Liver (tissue), 9 donors: ENCODE data around the gene MEST. TPM values are rescaled to one million over a fixed set of nuclear protein-coding genes. Genes with fewer than 3 reads are reported as not detected.

Source experiments
- DNase-seq: peaks from one replicate; pipeline ENCODE4 v3.0.0-alpha.2; 2017; ENCODE audit warnings: low spot score
- H3K27ac ChIP-seq, 2 donors: one replicate each; pipeline ENCODE4 v1.7.0; 2013; ENCODE audit warnings: inconsistent platforms in 2 of 2, low read length in 2 of 2, control low read depth in 1 of 2, low read depth in 1 of 2, mild to moderate bottlenecking in 1 of 2
- H3K27me3 ChIP-seq, 4 donors: one replicate each; pipeline versions ENCODE4 v1.6.1 to v1.7.0; 2013; ENCODE audit warnings: low read length in 3 of 4, inconsistent platforms in 1 of 4, mild to moderate bottlenecking in 1 of 4, moderate library complexity in 1 of 4; ENCODE audit not compliant: control insufficient read depth in 4 of 4, insufficient read depth in 4 of 4
- H3K36me3 ChIP-seq, 4 donors: one replicate each; pipeline versions ENCODE4 v1.6.1 to v1.7.0; 2013; ENCODE audit warnings: low read length in 3 of 4, mild to moderate bottlenecking in 3 of 4, low read depth in 1 of 4, moderate library complexity in 1 of 4; ENCODE audit not compliant: control insufficient read depth in 4 of 4, insufficient read depth in 3 of 4
- H3K4me1 ChIP-seq, 4 donors: one replicate each; pipeline versions ENCODE4 v1.6.1 to v1.7.0; 2013; ENCODE audit warnings: low read length in 3 of 4, mild to moderate bottlenecking in 3 of 4, moderate library complexity in 1 of 4; ENCODE audit not compliant: control insufficient read depth in 4 of 4, insufficient read depth in 4 of 4
- H3K4me3 ChIP-seq, 3 donors: one replicate each; pipeline versions ENCODE4 v1.6.1 to v1.7.0; 2013; ENCODE audit warnings: low read length in 3 of 3, control low read depth in 1 of 3, low read depth in 1 of 3, mild to moderate bottlenecking in 1 of 3
- H3K9ac ChIP-seq, 2 donors: one replicate each; pipeline ENCODE4 v1.7.0; 2013; ENCODE audit warnings: low read length in 2 of 2, mild to moderate bottlenecking in 2 of 2, moderate library complexity in 2 of 2, control low read depth in 1 of 2, low read depth in 1 of 2
- H3K9me3 ChIP-seq, 4 donors: one replicate each; pipeline versions ENCODE4 v1.6.1 to v1.7.0; 2013; ENCODE audit warnings: low read length in 3 of 4; ENCODE audit not compliant: control insufficient read depth in 4 of 4
- FOXA1 ChIP-seq: IDR thresholded peaks from 2 replicates; pipeline ENCODE4 v1.6.1; 2016; ENCODE audit warnings: antibody characterized with exemption
- FOXA2 ChIP-seq: IDR thresholded peaks from 2 replicates; pipeline ENCODE4 v1.6.1; 2016; ENCODE audit warnings: antibody characterized with exemption
- GABPA ChIP-seq, 2 donors: IDR thresholded peaks in 1 of 2; conservative IDR thresholded peaks in 1 of 2; 2 replicates each; pipeline ENCODE4 v1.6.1; 2016; ENCODE audit warnings: antibody characterized with exemption in 2 of 2, mild to moderate bottlenecking in 1 of 2, moderate library complexity in 1 of 2
- HNF4A ChIP-seq, 2 donors: conservative IDR thresholded peaks; 2 replicates each; pipeline ENCODE4 v1.6.1; 2016; ENCODE audit warnings: antibody characterized with exemption in 2 of 2, mild to moderate bottlenecking in 2 of 2
- HNF4G ChIP-seq: IDR thresholded peaks from 2 replicates; pipeline ENCODE4 v1.6.1; 2016; ENCODE audit warnings: antibody characterized with exemption
- JUND ChIP-seq, 2 donors: IDR thresholded peaks; 2 replicates each; pipeline ENCODE4 v1.6.1; 2016; ENCODE audit warnings: antibody characterized with exemption in 2 of 2
- NR2F2 ChIP-seq: IDR thresholded peaks from 2 replicates; pipeline ENCODE4 v1.6.1; 2016; ENCODE audit warnings: antibody characterized with exemption
- SP1 ChIP-seq: IDR thresholded peaks from 2 replicates; pipeline ENCODE4 v1.6.1; 2018; ENCODE audit warnings: antibody characterized with exemption, mild to moderate bottlenecking
- TAF1 ChIP-seq: conservative IDR thresholded peaks from 2 replicates; pipeline ENCODE4 v1.6.1; 2016; ENCODE audit warnings: antibody characterized with exemption, mild to moderate bottlenecking
- WGBS: extraction: QIAGEN DNeasy Blood & Tissue Kit; methylation state at CpG from one replicate; pipeline ENCODE4 v1.1.7; 2013; 5-methylcytosine and 5-hydroxymethylcytosine counted together
- polyA plus RNA-seq, 2 donors: library from polyadenylated mRNA; stranded (reverse) in 1 of 2; unstranded in 1 of 2; fragments of 200-250 nt in 1 of 2; fragments of >200 nt in 1 of 2; fragmentation: Nextera tagmentation in 1 of 2; extraction: Ambion mirVana in 1 of 2; gene quantifications; one replicate each; pipeline versions ENCODE4 v1.2.1 to v1.2.3, GENCODE V29; 2013 to 2015
- total RNA-seq, 2 donors: library from RNA; depleted of rRNA; stranded (reverse); fragments of >200 nt; gene quantifications; one replicate each; pipeline ENCODE4 v1.2.3, GENCODE V29; 2014
- TF ChIP-seq, protein P1 (sequence below): IDR thresholded peaks from 2 replicates; pipeline ENCODE4 v1.6.1; 2016; ENCODE audit warnings: antibody characterized with exemption, mild to moderate bottlenecking
- TF ChIP-seq, protein P2 (sequence below): fragments of 150-350 bp; IDR thresholded peaks from 2 replicates; pipeline ENCODE4 v1.5.1; 2017; ENCODE audit warnings: improper control_type of control experiment, low read depth, low read length; ENCODE audit not compliant: missing input control
- TF ChIP-seq, protein P3 (sequence below): IDR thresholded peaks from 2 replicates; pipeline ENCODE4 v1.6.1; 2016; ENCODE audit warnings: antibody characterized with exemption
- TF ChIP-seq, protein P4 (sequence below): IDR thresholded peaks from 2 replicates; pipeline ENCODE4 v1.6.1; 2016; ENCODE audit warnings: antibody characterized with exemption
- donor health status: healthy.
- donor health status: healthy.
- donor health status: healthy.
- donor health status: healthy.
- donor health status: healthy.

Gene MEST
- total and polyA plus RNA-seq, 4 donors: 12.6 to 42.4 (median 23.0) TPM

DNA sequence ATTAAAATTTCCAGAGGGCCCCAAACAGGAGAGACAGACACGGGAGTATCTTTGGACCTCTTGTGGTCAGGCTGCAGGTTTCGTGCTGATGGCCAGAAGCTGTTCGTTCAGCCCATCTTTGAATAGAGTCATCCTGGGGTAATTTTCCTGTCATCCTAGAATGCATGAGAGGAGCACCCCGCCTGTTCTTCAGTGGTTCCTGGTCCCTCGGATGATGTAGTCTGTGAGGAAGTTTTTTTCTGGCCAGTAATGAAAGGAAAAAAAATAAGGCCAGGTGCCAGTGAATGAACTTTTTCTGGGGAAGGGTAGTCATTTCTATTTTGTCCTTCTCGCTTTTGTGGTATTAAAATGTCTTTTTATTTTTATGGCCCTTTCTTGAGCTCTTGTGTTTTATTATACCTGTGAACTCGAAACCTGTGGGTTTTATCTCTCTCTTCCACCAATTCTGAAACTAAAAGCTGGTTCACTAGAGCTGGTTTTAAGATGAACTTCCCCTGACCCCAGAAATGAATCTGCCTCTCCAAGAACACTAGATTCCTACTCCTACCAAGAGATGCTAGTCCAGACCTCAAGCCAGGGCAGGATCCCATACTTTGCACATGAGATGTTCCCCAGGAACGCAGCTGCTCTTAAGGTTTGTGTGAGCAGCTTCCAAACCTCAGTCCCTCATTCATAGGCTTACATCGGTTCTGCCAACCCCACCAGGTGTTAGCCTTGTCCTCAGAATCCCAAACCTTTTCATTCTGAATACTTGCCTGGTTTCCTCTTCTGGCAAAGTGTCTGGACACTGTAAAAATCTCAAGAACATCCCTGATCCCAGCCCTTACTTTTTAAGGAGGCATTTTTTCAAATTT, 15.4 kb upstream of the MEST start:
- H3K9me3 ChIP-seq: peaks cover 0 to 7% (median 1%) of the 10 kb centered on the region in 4 donors
- no peaks in the 10 kb centered on the region for H3K27me3 ChIP-seq
- TF ChIP-seq HNF4A (conservative IDR thresholded peaks at IDR 0.05) (no peak), HNF4G (no peak), FOXA1 (no peak), FOXA2 (no peak), TAF1 (no peak), GABPA (IDR thresholded peaks at IDR 0.05 in 1 of 2, conservative IDR thresholded peaks at IDR 0.05 in 1 of 2) (no peak), NR2F2 (no peak), JUND (IDR thresholded peaks at IDR 0.05) (no peak)
- TF ChIP-seq, protein P1, sequence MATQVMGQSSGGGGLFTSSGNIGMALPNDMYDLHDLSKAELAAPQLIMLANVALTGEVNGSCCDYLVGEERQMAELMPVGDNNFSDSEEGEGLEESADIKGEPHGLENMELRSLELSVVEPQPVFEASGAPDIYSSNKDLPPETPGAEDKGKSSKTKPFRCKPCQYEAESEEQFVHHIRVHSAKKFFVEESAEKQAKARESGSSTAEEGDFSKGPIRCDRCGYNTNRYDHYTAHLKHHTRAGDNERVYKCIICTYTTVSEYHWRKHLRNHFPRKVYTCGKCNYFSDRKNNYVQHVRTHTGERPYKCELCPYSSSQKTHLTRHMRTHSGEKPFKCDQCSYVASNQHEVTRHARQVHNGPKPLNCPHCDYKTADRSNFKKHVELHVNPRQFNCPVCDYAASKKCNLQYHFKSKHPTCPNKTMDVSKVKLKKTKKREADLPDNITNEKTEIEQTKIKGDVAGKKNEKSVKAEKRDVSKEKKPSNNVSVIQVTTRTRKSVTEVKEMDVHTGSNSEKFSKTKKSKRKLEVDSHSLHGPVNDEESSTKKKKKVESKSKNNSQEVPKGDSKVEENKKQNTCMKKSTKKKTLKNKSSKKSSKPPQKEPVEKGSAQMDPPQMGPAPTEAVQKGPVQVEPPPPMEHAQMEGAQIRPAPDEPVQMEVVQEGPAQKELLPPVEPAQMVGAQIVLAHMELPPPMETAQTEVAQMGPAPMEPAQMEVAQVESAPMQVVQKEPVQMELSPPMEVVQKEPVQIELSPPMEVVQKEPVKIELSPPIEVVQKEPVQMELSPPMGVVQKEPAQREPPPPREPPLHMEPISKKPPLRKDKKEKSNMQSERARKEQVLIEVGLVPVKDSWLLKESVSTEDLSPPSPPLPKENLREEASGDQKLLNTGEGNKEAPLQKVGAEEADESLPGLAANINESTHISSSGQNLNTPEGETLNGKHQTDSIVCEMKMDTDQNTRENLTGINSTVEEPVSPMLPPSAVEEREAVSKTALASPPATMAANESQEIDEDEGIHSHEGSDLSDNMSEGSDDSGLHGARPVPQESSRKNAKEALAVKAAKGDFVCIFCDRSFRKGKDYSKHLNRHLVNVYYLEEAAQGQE: no peak
- TF ChIP-seq, protein P2, sequence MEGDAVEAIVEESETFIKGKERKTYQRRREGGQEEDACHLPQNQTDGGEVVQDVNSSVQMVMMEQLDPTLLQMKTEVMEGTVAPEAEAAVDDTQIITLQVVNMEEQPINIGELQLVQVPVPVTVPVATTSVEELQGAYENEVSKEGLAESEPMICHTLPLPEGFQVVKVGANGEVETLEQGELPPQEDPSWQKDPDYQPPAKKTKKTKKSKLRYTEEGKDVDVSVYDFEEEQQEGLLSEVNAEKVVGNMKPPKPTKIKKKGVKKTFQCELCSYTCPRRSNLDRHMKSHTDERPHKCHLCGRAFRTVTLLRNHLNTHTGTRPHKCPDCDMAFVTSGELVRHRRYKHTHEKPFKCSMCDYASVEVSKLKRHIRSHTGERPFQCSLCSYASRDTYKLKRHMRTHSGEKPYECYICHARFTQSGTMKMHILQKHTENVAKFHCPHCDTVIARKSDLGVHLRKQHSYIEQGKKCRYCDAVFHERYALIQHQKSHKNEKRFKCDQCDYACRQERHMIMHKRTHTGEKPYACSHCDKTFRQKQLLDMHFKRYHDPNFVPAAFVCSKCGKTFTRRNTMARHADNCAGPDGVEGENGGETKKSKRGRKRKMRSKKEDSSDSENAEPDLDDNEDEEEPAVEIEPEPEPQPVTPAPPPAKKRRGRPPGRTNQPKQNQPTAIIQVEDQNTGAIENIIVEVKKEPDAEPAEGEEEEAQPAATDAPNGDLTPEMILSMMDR: no peak
- TF ChIP-seq, protein P3, sequence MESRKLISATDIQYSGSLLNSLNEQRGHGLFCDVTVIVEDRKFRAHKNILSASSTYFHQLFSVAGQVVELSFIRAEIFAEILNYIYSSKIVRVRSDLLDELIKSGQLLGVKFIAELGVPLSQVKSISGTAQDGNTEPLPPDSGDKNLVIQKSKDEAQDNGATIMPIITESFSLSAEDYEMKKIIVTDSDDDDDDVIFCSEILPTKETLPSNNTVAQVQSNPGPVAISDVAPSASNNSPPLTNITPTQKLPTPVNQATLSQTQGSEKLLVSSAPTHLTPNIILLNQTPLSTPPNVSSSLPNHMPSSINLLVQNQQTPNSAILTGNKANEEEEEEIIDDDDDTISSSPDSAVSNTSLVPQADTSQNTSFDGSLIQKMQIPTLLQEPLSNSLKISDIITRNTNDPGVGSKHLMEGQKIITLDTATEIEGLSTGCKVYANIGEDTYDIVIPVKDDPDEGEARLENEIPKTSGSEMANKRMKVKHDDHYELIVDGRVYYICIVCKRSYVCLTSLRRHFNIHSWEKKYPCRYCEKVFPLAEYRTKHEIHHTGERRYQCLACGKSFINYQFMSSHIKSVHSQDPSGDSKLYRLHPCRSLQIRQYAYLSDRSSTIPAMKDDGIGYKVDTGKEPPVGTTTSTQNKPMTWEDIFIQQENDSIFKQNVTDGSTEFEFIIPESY: no peak
- TF ChIP-seq, protein P4, sequence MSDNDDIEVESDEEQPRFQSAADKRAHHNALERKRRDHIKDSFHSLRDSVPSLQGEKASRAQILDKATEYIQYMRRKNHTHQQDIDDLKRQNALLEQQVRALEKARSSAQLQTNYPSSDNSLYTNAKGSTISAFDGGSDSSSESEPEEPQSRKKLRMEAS: no peak
- DNase-seq: no peak
- H3K4me1 ChIP-seq: no peaks in the 10 kb centered on the region
- no peak overlapping the region for H3K27ac ChIP-seq
- WGBS: 67% methylated on average over 9 of the region's 9 CpGs
- H3K4me3 ChIP-seq: no peak overlapping the region
- H3K36me3 ChIP-seq: no peaks in the 10 kb centered on the region
- H3K9ac ChIP-seq: no peak overlapping the region

DNA sequence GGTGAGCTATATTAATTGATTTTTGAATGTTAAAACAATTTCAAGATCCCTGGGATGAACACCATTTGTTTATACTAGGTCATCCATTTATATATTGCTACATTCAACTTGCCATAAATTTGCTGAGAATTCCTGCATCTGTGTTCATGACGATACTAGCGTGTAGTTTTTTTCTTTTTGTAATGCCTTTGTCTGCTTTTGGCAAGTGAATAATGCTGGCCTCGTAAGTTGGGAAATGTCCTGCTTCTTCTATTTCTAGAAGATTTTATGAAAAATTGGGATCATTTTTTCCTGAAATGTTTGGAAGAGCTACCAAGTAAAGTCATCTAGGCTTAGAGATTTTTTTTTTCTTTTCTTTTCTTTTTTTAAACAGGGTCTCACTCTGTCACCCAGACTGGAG, 12.9 kb upstream of the MEST start:
- 93% methylated on average over 3 of the region's 3 CpGs for WGBS
- Histone ChIP-seq H3K9me3 (peaks cover 0 to 7% (median 1%) of the 10 kb centered on the region in 4 donors), H3K4me1 (no peaks in the 10 kb centered on the region), H3K36me3 (no peaks in the 10 kb centered on the region), H3K27ac (no peak overlapping the region), H3K27me3 (no peaks in the 10 kb centered on the region), H3K4me3 (no peak overlapping the region), H3K9ac (no peak overlapping the region)
- no peak for TF ChIP-seq SP1
- no peak for DNase-seq
